Activated gamma-delta T cell (primary cell): ENCODE measurements around the gene LINGO3.

Experiments
- DNase-seq: peaks from one replicate; lab custom pipeline; 2025; lab: John Stamatoyannopoulos, UW

Gene LINGO3

GRCh38 chr19:2266183-2266993 is 41.6 kb downstream of the LINGO3 start:
- no peak for DNase-seq

GRCh38 chr19:2261438-2262172 is 46.3 kb downstream of the LINGO3 start:
- no peak for DNase-seq

GRCh38 chr19:2260341-2260805 is 47.6 kb downstream of the LINGO3 start:
- no peak for DNase-seq

GRCh38 chr19:2259336-2259735 is 48.6 kb downstream of the LINGO3 start:
- no peak for DNase-seq
